ENCODE results near the gene PKD2.
"Not testable (repeated sequence)": the region's sequence is repeated elsewhere in the genome, so short reads cannot be mapped to it uniquely, and the experiment has no call there.

PKD2 gene

DNA sequence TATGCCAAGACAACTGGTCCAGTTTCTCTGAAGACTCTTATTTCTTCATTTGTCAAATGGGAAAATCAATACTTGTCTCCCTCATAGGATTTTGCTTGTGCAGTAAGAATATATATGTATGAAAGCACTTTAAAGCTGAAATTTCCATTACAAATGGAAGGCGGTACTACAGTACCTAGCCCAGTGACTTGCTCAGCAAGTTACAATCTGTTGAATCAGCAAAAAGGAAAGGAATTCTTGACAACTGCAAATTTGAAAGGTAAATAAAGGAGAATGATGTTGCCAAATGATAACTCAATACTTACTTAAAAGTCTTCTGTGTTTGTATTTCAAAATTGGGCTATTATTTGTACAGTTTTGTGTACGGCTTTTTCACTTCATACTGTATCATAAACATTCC, 71.1 kb downstream of the PKD2 start:
- DNase-seq = no peak

DNA sequence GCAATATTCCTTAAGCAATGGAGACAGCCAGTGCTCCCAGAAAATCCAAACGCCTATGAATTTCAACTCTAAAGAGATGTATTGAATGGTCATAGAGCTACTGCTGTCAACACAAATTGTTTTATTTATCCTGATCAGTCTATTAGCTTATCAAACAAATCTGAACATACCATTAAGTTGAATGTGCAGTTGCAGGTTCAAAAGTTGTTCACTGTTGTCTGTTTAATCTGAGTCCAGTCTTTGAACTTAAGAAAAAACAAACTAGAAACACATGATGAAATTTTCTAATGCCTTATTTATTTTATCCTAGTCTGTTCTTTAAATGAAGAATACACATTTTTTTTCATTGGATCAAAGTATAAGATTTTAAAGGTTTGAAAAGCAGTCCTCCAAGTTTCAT, 73.2 kb downstream of the PKD2 start:
- DNase-seq = no peak

DNA sequence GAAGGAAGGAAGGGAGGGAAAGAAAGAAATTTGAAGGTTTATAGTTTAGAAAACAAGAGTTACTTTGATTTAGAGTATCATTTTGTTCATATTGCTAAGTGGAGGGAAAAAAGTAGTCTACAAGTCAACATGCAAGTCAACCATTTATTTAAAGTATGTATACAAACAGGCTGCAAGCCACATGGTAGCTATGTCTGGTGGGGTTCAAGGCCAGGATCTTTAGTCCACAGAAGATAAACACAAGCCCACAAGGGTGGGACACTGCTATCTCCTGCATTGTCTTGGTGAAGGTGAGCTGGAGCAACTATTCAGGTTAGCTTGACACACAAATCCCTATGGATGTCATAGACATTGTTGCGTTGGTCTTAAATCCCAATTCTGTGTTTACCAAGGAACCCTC, 79.6 kb downstream of the PKD2 start:
- no peak for DNase-seq

DNA sequence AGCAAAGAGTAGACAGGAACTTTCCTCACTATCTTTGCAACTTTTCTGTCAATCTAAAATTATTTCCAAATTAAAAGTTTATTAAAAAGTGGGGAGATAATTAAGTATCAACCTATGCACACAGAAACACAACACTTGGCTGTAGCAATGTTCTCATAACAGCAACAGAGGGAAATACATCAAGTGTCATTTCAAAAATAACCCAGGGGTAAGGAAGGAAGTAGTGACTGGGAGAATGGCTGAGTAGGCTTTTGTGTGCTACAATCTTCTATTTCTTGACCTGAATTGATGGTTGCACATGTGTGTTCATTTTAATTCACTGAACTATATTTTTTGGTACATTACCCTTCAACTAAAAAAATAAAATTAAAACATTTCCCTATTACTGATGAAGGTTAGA, 83.5 kb downstream of the PKD2 start:
- no peak for DNase-seq

DNA sequence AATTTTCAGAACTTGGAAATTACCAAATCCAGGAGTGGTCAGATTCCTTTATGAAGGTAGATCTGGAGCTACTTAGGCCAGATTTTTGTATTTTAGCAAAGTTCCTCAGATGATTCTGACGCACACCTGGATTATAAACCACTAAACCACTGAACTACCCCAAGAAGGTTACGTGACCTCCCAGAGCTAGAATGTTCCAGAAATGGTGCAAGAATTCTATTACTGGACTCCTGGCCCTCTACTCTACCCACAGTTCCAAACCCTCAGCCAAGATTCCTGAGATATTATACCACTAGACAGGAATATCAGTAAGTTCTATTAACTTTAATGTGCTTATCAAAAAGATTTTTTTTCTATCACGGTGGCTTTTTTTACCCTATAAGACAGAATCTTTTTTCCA, 83.9 kb downstream of the PKD2 start:
- no peak for DNase-seq

- DNase-seq = no peak
Measured at GRCh38 chr4:88093874-88094273, 86.4 kb downstream of the PKD2 start.

- DNase-seq = no peak
Measured at GRCh38 chr4:88097301-88097700, 89.9 kb downstream of the PKD2 start.

DNA sequence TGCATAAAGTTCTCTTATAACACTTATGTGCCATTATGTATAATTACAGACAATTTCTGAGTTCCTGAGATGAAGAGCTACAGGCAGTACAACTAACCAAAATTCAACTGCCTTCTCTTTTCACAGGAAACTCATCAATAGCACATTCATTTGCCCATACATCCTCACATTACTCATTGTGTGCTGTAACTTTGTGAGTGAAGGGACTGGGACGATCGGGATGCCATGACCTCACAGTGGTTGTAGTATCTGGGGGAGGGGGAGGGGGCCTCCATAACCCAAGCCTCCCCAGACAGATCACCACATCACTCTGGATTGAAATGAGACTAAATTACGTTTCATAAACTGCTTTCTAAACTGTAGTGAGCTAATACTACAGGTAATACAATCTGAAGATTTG, 90.3 kb downstream of the PKD2 start:
- no peak for DNase-seq

GRCh38 chr4:88098993-88099752, 91.7 kb downstream of the PKD2 start:
- DNase-seq = no peak

DNA sequence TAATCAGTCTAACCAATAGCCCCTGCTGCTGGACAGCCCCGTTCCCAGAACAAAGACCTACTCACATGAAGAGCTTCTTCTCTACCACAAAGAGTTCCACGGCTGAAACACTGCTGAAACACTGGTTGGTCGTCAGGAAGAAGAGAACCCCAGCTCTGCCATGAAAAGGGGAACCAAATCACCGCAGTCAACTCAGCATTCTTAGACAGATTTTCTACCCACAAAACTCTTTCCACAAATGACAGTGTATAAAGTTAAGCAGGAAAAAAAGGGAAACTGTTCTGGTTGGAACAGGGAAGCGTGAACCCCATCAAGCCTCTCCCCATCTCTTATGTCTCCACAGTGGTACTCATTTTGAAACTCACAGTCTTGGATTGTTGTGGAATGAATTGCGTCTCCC, 93.7 kb downstream of the PKD2 start:
- no peak for DNase-seq

GRCh38 chr4:88102026-88102425, 94.6 kb downstream of the PKD2 start:
- DNase-seq = no peak

- DNase-seq = no peak
Measured at GRCh38 chr4:88104902-88105610, 97.6 kb downstream of the PKD2 start.

DNA sequence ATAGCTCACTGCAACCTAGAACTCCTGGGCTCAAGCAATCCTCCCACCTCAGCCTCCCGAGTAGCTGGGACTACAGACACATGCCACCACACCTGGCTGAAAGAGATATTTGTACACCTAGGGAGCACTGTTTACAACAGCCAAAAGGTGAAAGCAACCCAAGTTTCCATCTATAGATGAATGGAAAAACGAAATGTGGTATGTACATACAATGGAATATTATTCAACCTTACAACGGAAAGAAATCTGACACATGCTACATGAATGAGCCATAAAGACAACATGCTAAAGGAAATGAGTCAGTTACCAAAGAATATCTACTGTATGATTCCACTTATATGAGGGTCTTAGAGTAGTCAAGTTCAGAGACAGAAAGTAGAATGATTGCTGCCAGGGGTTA, 98.8 kb downstream of the PKD2 start:
- no peak for DNase-seq

DNA sequence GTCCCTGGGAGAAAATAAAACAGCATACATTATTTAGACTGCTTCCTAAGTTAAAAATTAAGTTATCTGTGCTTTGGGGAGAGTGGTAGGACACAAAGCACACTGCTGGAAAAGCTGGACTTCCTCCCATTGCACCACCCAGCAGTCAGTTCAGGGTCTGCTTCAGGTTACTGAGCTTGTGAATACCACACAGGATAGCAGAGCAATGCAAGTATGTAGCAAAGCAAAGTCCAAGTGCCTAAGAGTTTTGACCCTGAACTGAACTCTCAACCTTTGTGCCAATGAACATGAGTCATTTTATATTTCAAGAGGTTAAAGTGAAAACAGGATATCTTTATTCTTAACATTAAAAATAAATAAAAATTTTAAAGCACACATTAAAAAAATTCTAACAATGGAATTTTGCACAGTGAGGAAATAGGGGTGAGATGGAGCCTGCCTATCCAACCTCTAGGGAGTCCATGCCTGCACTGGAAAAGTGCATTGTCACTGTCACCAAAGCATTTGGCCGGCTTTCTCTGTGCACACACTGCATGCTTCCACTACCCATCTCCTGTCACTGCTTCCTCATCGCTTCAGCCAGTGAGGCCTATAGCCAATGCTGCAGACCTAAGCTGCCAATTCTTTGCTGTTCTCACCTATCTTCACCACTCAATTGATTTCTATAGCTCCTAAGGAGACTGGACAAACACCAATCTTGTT, 100.1 kb downstream of the PKD2 start:
- no peak for DNase-seq

- DNase-seq = not testable (repeated sequence)
Measured at GRCh38 chr4:88108108-88108465, 100.7 kb downstream of the PKD2 start.

DNA sequence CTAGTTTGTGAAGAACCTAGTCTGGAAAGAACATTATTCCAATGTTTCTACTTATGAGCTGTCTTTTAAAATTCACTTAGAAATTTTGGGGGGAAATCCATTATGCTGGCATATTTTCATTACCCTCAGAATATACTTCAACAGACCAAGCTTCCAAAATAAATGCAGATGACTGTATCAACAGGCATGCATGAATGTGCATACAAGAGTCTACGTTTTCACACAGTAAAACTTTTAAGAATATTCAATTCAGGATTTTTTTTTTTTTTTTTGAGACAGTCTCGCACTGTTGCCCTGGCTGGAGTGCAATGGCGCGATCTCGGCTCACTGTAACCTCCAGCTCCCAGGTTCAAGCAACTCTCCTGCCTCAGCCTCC, 101.3 kb downstream of the PKD2 start:
- no peak for DNase-seq

GRCh38 chr4:88109123-88109881, 101.9 kb downstream of the PKD2 start:
- no peak for DNase-seq

GRCh38 chr4:88110826-88111225, 103.4 kb downstream of the PKD2 start:
- DNase-seq = no peak

GRCh38 chr4:88112856-88113255, 105.4 kb downstream of the PKD2 start:
- no peak for DNase-seq

DNA sequence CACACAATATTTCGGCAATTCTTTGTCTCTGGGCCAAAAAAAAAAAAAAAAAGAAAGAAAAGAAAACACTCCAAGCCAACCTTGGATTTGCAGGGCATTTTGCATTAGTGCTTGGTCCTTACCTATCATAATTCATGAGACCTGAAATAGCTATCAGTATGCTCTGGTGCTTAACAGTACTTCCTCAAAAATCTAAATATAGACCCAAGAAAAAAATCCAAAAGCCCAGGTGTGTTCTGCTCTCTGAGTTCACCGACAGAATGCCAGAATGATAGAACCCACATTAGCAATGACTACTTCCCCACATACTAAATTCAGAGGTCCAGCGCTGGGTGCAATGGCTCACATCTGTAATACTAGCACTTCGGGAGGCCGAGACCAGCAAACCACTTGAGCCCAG, 108.2 kb downstream of the PKD2 start:
- no peak for DNase-seq

DNA sequence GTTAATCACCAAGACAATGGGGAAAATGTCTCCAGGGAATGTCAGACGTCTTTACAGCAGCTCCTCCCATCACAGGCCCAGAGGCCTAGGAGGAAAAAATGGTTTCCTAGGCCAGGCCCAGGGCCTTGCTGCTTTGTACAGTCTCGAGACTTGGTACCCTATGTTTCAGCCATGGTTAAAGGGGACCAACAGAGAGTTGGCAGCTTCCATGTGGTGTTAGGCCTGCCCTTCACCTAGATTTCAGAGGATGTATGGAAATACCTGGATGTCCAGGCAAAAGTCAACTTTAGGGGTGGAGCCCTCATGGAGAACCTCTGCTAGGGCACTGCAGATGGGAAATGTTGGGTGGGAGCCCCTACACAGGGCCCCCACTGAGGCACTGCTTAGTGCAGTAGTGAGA, 112.5 kb downstream of the PKD2 start:
- DNase-seq = no peak

DNA sequence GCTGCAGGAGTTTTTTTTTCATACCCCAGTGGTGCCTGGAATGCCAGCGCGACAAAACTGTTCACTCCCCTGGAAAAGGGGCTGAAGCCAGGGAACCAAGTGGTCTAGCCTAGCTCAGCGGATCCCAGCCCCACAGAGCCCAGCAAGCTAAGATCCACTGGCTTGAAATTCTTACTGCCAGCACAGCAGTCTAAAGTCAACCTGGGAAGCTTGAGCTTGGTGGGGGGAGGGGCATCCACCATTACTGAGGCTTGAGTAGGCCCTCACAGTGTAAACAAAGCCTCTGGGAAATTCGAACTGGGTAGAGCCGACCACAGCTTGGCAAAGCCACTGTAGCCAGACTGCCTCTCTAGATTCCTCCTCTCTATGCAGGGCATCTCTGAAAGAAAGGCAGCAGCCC, 114.8 kb downstream of the PKD2 start:
- DNase-seq = not testable (repeated sequence)
